HG03558 (cell line): ENCODE results near the gene USP44.

Source experiments
- ATAC-seq: cut with Tn5 transposase; IDR thresholded peaks from one replicate; pipeline ENCODE4 v1.9.1; 2021; ENCODE audit warnings: moderate number of reproducible peaks; ENCODE audit not compliant: unreplicated experiment; ENCODE audit errors: extremely low read depth

The USP44 gene

DNA sequence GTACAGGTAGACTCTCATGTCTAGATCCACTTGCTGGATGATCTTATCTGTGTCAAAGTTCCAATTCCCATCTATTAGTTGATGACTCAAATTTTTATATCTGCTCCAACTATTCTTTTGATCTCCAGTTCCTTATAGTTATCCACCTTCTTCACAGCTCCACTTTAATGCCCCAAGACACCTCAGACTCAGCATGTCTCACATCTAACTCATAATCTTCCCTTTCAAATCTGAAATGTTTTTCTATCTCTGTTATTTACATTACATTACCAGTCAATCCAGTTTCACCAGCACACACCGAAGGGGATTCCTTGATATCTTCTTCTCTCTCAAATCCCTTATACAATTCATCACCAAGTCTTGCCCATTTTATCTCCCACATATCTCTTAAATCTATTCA, 81.0 kb downstream of the USP44 start:
- no peak for ATAC-seq
